ENCODE data around the gene TBC1D20.
"Not testable (repeated sequence)": the region's sequence is repeated elsewhere in the genome, so short reads cannot be mapped to it uniquely, and the experiment has no call there.

The TBC1D20 gene

DNA sequence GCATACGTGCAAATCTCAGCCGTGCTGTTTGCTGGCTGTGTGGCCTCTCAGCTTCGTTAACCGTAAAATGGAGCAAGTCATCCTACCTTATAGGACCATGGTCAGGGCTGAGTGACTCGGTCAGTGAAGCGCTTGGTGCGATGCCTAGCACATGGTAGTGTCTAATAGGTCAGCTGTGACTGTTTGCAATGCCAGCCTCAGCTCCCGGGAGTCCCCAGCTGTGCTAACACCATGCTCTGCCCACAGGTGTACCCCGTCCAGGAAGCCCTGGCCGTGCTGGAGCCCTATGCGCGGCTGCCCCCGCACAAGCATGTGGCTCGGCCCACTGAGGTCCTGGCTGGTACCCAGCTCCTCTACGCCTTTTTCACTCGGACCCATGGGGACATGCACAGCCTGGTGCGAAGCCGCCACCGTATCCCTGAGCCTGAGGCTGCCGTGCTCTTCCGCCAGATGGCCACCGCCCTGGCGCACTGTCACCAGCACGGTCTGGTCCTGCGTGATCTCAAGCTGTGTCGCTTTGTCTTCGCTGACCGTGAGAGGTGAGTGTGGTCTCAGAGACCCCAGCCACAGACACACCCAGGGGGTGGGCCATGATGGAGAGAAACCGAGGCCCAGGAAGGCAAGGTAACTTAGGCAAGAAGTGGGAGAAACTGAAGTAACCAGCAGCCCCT, 71.2 kb downstream of the TBC1D20 start:
- in situ Hi-C loops (cut with MboI; ENCODE audit: low pct_unique_long_range_greater_than_20kb, low sequenced_read_pairs), result no loop called here
- no peak for DNase-seq

DNA sequence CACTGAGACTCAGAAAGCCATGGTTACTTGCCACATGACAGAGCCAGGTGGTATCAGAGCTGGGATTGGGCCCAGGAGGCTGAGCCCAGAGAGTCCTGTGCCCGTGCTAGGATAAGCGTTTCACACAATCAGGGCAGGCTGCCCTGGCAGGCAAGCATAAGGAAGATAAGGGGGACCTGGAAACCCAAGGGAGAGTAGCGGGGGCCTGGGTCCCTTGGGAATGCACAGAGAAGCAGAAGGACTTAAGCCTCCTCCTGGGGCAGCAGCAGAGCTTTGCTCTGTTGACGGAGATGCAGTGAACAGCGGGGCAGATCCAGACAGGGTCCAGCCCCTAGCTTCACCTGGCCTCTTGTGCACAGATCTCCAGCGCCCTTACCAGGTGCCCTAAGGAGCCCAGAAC, 73.1 kb downstream of the TBC1D20 start:
- in situ Hi-C loops (cut with MboI; ENCODE audit: low pct_unique_long_range_greater_than_20kb, low sequenced_read_pairs), result no loop called here
- DNase-seq, result no peak

DNA sequence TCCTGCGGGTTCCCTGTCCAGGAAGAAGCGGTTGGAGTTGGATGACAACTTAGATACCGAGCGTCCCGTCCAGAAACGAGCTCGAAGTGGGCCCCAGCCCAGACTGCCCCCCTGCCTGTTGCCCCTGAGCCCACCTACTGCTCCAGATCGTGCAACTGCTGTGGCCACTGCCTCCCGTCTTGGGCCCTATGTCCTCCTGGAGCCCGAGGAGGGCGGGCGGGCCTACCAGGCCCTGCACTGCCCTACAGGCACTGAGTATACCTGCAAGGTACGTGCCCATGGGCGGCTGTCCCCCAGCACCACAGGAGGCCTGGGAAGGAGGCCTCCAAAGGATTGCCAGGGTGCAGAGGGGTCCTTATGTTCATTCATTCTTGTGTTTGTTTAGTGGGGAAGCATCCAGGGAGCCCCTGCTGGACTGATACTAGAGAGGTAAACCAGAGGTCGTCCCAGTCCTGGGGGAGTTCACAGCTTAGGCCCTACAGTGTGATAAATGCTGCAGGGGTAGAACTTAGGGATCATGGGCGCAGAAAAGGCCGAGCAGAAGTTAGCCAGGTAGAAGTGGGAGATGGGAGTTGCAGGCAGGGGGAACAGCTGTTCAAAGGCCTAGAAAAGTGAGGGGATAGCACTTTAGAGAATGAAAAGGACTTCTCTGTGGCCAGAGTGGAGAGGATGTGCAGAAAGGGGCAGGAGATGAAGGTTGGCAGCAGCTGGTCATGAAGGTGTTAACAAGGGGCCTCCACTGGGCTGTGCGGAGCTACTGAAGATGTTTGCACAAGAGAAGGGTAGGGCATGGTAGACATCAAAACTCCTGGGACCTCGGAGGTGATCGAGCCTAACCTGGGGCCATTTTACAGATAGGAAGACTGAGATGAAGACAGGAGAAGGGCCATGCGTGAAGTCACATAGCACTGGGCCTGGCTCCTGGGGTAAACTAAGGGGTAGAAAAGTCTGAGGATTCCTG, 74.0 kb downstream of the TBC1D20 start:
- in situ Hi-C loops (cut with MboI; ENCODE audit: low pct_unique_long_range_greater_than_20kb, low sequenced_read_pairs), result no loop called here
- DNase-seq, result no peak

DNA sequence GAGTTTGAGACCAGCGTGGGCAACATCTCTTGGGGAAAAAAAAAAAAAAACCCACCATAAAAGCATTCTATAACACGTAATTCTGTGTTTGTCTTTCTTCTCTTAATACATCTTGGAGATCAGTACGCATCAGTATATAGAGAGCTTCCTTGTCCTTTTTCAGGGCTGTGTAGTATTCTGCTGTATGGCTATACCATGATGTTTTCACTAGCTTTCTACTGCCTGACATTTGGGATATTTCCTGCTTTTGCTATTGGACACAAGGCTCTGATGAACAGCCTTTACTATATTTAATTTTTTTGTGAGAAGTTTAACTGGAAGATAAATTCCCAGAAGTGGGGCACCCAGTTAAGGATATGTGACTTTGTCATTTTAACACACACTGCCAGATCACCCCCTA, 74.8 kb downstream of the TBC1D20 start:
- DNase-seq, result no peak
- in situ Hi-C loops (cut with MboI; ENCODE audit: low pct_unique_long_range_greater_than_20kb, low sequenced_read_pairs), result no loop called here

DNA sequence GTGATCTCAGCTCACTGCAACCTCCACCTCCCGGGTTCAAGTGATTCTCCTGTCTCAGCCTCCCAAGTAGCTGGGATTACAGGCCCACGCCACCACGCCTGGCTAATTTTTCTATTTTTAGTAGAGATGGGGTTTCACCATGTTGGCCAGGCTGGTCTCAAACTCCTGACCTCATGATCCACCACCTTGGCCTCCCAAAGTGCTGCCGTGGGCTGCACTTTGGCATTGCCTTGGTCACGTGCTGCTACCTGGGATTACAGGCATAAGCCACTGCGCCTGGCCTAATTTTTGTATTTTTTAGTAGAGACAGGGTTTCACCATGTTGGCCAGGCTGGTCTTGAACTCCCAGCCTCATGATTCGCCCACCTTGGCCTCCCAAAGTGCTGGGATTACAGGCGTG, 75.7 kb downstream of the TBC1D20 start:
- DNase-seq; in situ Hi-C loops (cut with MboI; ENCODE audit: low pct_unique_long_range_greater_than_20kb, low sequenced_read_pairs): not testable (repeated sequence)
